NB4 (cell line): ENCODE results near the gene ZNF316.
"Not testable (repeated sequence)": the region's sequence is repeated elsewhere in the genome, so short reads cannot be mapped to it uniquely, and the experiment has no call there.

Experiments used
- DNase-seq: peaks from one replicate; pipeline ENCODE4 v3.0.0; 2010; ENCODE audit warnings: low read depth
- H3K4me3 ChIP-seq: one replicate; pipeline ENCODE4 v1.5.1; 2011; ENCODE audit warnings: mild to moderate bottlenecking, low read depth, low read length, moderate library complexity
- CTCF ChIP-seq: IDR thresholded peaks from one replicate; pipeline ENCODE4 v1.5.1; 2012; ENCODE audit warnings: low read depth, low read length
- MAX ChIP-seq: IDR thresholded peaks from 2 replicates; pipeline ENCODE4 v1.6.1; 2011; ENCODE audit warnings: low read depth, low read length
- MYC ChIP-seq: IDR thresholded peaks from 2 replicates; pipeline ENCODE4 v1.6.1; 2011; ENCODE audit warnings: low read depth, low read length
- POLR2A ChIP-seq: IDR thresholded peaks from 2 replicates; pipeline ENCODE4 v1.6.1; 2011; ENCODE audit warnings: mild to moderate bottlenecking; ENCODE audit not compliant: insufficient read length; ENCODE audit errors: extremely low read depth

Gene ZNF316

GRCh38 chr7:6654842-6655610 lies 17.9 kb downstream of the ZNF316 start:
- H3K4me3 ChIP-seq: no peak overlapping the region
- no peak for DNase-seq
- TF ChIP-seq MYC: no peak
- TF ChIP-seq POLR2A: no peak
- TF ChIP-seq MAX: no peak
- no peak for TF ChIP-seq CTCF

GRCh38 chr7:6655636-6656385 lies 18.7 kb downstream of the ZNF316 start:
- H3K4me3 ChIP-seq: no peak overlapping the region
- no peak for DNase-seq
- TF ChIP-seq MYC (no peak), POLR2A (no peak), CTCF (no peak), MAX (no peak)

GRCh38 chr7:6656413-6656812 lies 19.3 kb downstream of the ZNF316 start:
- no peak overlapping the region for H3K4me3 ChIP-seq
- DNase-seq: no peak
- no peak for TF ChIP-seq MYC
- no peak for TF ChIP-seq CTCF
- no peak for TF ChIP-seq POLR2A
- no peak for TF ChIP-seq MAX

- peak; percentile 31 for DNase-seq
- no peak overlapping the region for H3K4me3 ChIP-seq
- TF ChIP-seq MAX: no peak
- no peak for TF ChIP-seq POLR2A
- no peak for TF ChIP-seq MYC
- TF ChIP-seq CTCF: no peak
These were observed 21.7 kb downstream of the ZNF316 start for GRCh38 chr7:6658618-6659345.

- DNase-seq, H3K4me3 ChIP-seq: not testable (repeated sequence)
These were observed 33.7 kb downstream of the ZNF316 start for GRCh38 chr7:6670851-6671250.
